Measurements from ENCODE around the gene SLC6A18. TPM values are rescaled to one million over a fixed set of nuclear protein-coding genes. Genes with fewer than 3 reads are reported as not detected.

Gene SLC6A18
- total and polyA plus RNA-seq, 9 of the 15 experiments (the other 6 are each of a cell fraction or from before 2014, with no cell fraction given): not detected

- TF ChIP-seq ZNF277 (CRISPR knock-in tag; IDR thresholded peaks at IDR 0.05; ENCODE audit: borderline replicate concordance) (no peak), ZFP1 (CRISPR knock-in tag; IDR thresholded peaks at IDR 0.05) (no peak), KDM2B (CRISPR knock-in tag; IDR thresholded peaks at IDR 0.05) (no peak), LARP7 (IDR thresholded peaks at IDR 0.05) (no peak), ZNF76 (CRISPR knock-in tag; IDR thresholded peaks at IDR 0.05; ENCODE audit: borderline replicate concordance) (no peak), MCM5 (IDR thresholded peaks at IDR 0.05; ENCODE audit: low read depth) (no peak), NFE2 (IDR thresholded peaks at IDR 0.05; ENCODE audit: low read depth) (no peak)
- TF ChIP-seq, protein P1, sequence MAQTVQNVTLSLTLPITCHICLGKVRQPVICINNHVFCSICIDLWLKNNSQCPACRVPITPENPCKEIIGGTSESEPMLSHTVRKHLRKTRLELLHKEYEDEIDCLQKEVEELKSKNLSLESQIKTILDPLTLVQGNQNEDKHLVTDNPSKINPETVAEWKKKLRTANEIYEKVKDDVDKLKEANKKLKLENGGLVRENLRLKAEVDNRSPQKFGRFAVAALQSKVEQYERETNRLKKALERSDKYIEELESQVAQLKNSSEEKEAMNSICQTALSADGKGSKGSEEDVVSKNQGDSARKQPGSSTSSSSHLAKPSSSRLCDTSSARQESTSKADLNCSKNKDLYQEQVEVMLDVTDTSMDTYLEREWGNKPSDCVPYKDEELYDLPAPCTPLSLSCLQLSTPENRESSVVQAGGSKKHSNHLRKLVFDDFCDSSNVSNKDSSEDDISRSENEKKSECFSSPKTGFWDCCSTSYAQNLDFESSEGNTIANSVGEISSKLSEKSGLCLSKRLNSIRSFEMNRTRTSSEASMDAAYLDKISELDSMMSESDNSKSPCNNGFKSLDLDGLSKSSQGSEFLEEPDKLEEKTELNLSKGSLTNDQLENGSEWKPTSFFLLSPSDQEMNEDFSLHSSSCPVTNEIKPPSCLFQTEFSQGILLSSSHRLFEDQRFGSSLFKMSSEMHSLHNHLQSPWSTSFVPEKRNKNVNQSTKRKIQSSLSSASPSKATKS (CRISPR knock-in tag; IDR thresholded peaks at IDR 0.05): no peak
- TF ChIP-seq, protein P2, sequence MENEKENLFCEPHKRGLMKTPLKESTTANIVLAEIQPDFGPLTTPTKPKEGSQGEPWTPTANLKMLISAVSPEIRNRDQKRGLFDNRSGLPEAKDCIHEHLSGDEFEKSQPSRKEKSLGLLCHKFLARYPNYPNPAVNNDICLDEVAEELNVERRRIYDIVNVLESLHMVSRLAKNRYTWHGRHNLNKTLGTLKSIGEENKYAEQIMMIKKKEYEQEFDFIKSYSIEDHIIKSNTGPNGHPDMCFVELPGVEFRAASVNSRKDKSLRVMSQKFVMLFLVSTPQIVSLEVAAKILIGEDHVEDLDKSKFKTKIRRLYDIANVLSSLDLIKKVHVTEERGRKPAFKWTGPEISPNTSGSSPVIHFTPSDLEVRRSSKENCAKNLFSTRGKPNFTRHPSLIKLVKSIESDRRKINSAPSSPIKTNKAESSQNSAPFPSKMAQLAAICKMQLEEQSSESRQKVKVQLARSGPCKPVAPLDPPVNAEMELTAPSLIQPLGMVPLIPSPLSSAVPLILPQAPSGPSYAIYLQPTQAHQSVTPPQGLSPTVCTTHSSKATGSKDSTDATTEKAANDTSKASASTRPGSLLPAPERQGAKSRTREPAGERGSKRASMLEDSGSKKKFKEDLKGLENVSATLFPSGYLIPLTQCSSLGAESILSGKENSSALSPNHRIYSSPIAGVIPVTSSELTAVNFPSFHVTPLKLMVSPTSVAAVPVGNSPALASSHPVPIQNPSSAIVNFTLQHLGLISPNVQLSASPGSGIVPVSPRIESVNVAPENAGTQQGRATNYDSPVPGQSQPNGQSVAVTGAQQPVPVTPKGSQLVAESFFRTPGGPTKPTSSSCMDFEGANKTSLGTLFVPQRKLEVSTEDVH (IDR thresholded peaks at IDR 0.05; ENCODE audit: low read depth, partially characterized antibody): no peak
These were observed 45.8 kb upstream of the SLC6A18 start (continued) for GRCh38 chr5:1179383-1179715.

All from K562 (cell line).